CD8-positive, alpha-beta memory T cell (primary cell): ENCODE results near the gene VRK3. TPM values are rescaled to one million over a fixed set of nuclear protein-coding genes. Genes with fewer than 3 reads are reported as not detected.

Experiments
- CTCF ChIA-PET: fragments of 350-600 bp; sonication (Branson Sonifier 250); formaldehyde crosslinking; loops from one replicate; lab custom pipeline; 2021; ENCODE audit warnings: antibody characterized with exemption; lab: Charles Lee
- POLR2A ChIA-PET: fragments of 350-600 bp; sonication (Branson Sonifier 250); formaldehyde crosslinking; loops from one replicate; lab custom pipeline; 2021; ENCODE audit warnings: antibody characterized with exemption; lab: Charles Lee
- DNase-seq, 5 donors: peaks; one replicate each; pipeline versions ENCODE4 v3.0.0 to v3.0.0-alpha.2; 2020 to 2022; ENCODE audit warnings: mixed read lengths in 1 of 5
- H3K27ac ChIP-seq: one replicate; pipeline ENCODE4 v1.7.0; 2013; ENCODE audit warnings: low read depth, mild to moderate bottlenecking, low read length, moderate library complexity
- H3K27me3 ChIP-seq: 2 replicates; pipeline ENCODE4 v1.7.0; 2013; ENCODE audit warnings: low read length, mild to moderate bottlenecking; ENCODE audit not compliant: insufficient read depth, poor library complexity, severe bottlenecking
- H3K36me3 ChIP-seq: 2 replicates; pipeline ENCODE4 v1.7.0; 2013; ENCODE audit warnings: mild to moderate bottlenecking, low read length, moderate library complexity; ENCODE audit not compliant: insufficient read depth
- H3K4me1 ChIP-seq: 2 replicates; pipeline ENCODE4 v1.7.0; 2013; ENCODE audit warnings: mild to moderate bottlenecking, low read length, moderate library complexity; ENCODE audit not compliant: insufficient read depth
- H3K4me3 ChIP-seq: 2 replicates; pipeline ENCODE4 v1.7.0; 2013; ENCODE audit warnings: mild to moderate bottlenecking, low read length
- H3K9me3 ChIP-seq: 2 replicates; pipeline ENCODE4 v1.7.0; 2013; ENCODE audit warnings: mild to moderate bottlenecking, low read length
- H3K27ac Mint-ChIP-seq, 8 donors: one replicate each; pipeline ENCODE4 v1.8.0; 2020 to 2021; ENCODE audit warnings: mixed read lengths in 8 of 8, mild to moderate bottlenecking in 6 of 8, inconsistent platforms in 3 of 8, moderate library complexity in 3 of 8
- H3K27me3 Mint-ChIP-seq, 2 donors: one replicate each; pipeline ENCODE4 v1.8.0; 2020 to 2021; ENCODE audit warnings: mixed read lengths in 2 of 2, mild to moderate bottlenecking in 1 of 2, moderate library complexity in 1 of 2
- H3K36me3 Mint-ChIP-seq, 3 donors: one replicate each; pipeline ENCODE4 v1.8.0; 2020 to 2021; ENCODE audit warnings: mixed read lengths in 3 of 3, inconsistent platforms in 1 of 3, mild to moderate bottlenecking in 1 of 3
- H3K4me1 Mint-ChIP-seq, 3 donors: one replicate each; pipeline ENCODE4 v1.8.0; 2020 to 2021; ENCODE audit warnings: mixed read lengths in 3 of 3, inconsistent platforms in 1 of 3, mild to moderate bottlenecking in 1 of 3
- H3K4me3 Mint-ChIP-seq, 7 donors: one replicate each; pipeline ENCODE4 v1.8.0; 2020 to 2021; ENCODE audit warnings: mixed read lengths in 7 of 7, mild to moderate bottlenecking in 6 of 7, moderate library complexity in 4 of 7, inconsistent platforms in 2 of 7
- H3K9me3 Mint-ChIP-seq, 5 donors: one replicate each; pipeline ENCODE4 v1.8.0; 2020 to 2022; ENCODE audit warnings: mixed read lengths in 5 of 5, mild to moderate bottlenecking in 3 of 5, moderate library complexity in 2 of 5, inconsistent platforms in 1 of 5
- polyA plus RNA-seq: library from polyadenylated mRNA; unstranded; fragments of 300-500 nt; fragmentation: Illumina TruSeq; gene quantifications from one replicate; pipeline ENCODE4 v1.2.3, GENCODE V29; 2021
- total RNA-seq, 2 experiments: library from RNA; stranded (reverse); gene quantifications; one replicate each; pipeline ENCODE4 v1.2.3, GENCODE V29; 2021

Gene VRK3
- total and polyA plus RNA-seq, 3 experiments from 2014 or later: 62.4 to 92.7 (median 66.5) TPM

- Mint-ChIP-seq H3K27me3 (peaks cover 16 to 40% of the 10 kb centered on the region in 2 donors), H3K27ac (no peak overlapping the region), H3K4me1 (no peaks in the 10 kb centered on the region), H3K4me3 (no peak overlapping the region), H3K36me3 (no peaks in the 10 kb centered on the region), H3K9me3 (no peaks in the 10 kb centered on the region)
- DNase-seq: no peak
- ChIA-PET CTCF (interaction anchor here (1.1 to 2.4 kb wide), 2 partner anchors 16 kb away, joined by 4 to 8 read pairs; no protein-coding TSS in a partner anchor), POLR2A (no interaction called here)
- Histone ChIP-seq H3K9me3 (no peaks in the 10 kb centered on the region), H3K4me3 (no peak overlapping the region), H3K4me1 (no peaks in the 10 kb centered on the region), H3K27me3 (peaks cover 6% of the 10 kb centered on the region), H3K27ac (no peak overlapping the region), H3K36me3 (no peaks in the 10 kb centered on the region)
These were observed 71.8 kb downstream of the VRK3 start for GRCh38 chr19:49953416-49953815.

GRCh38 chr19:49952906-49953305 is 72.3 kb downstream of the VRK3 start:
- Histone ChIP-seq H3K9me3 (no peaks in the 10 kb centered on the region), H3K27ac (no peak overlapping the region), H3K4me3 (no peak overlapping the region), H3K4me1 (no peaks in the 10 kb centered on the region), H3K27me3 (peaks cover 6% of the 10 kb centered on the region), H3K36me3 (no peaks in the 10 kb centered on the region)
- ChIA-PET POLR2A (no interaction called here), CTCF (interaction anchor here (1.1 kb wide), 1 partner anchor 15 kb away, joined by 4 read pairs; no protein-coding TSS in a partner anchor)
- no peak overlapping the region for H3K4me3 Mint-ChIP-seq
- DNase-seq: no peak
- no peak overlapping the region for H3K27ac Mint-ChIP-seq
- no peaks in the 10 kb centered on the region for H3K4me1 Mint-ChIP-seq
- H3K27me3 Mint-ChIP-seq: peaks cover 16 to 40% of the 10 kb centered on the region in 2 donors
- no peaks in the 10 kb centered on the region for H3K9me3 Mint-ChIP-seq
- H3K36me3 Mint-ChIP-seq: no peaks in the 10 kb centered on the region

GRCh38 chr19:49952479-49952836 is 72.7 kb downstream of the VRK3 start:
- Mint-ChIP-seq H3K4me3 (no peak overlapping the region), H3K4me1 (no peaks in the 10 kb centered on the region), H3K27ac (no peak overlapping the region), H3K27me3 (peaks cover 16 to 40% of the 10 kb centered on the region in 2 donors), H3K36me3 (no peaks in the 10 kb centered on the region), H3K9me3 (no peaks in the 10 kb centered on the region)
- ChIA-PET POLR2A (no interaction called here), CTCF (interaction anchor here (1.1 kb wide), 1 partner anchor 15 kb away, joined by 4 read pairs; no protein-coding TSS in a partner anchor)
- Histone ChIP-seq H3K36me3 (no peaks in the 10 kb centered on the region), H3K9me3 (no peaks in the 10 kb centered on the region), H3K27me3 (peaks cover 6% of the 10 kb centered on the region), H3K4me3 (no peak overlapping the region), H3K27ac (no peak overlapping the region), H3K4me1 (no peaks in the 10 kb centered on the region)
- no peak for DNase-seq

GRCh38 chr19:49951806-49952478 is 73.2 kb downstream of the VRK3 start:
- H3K27me3 ChIP-seq: peaks cover 6% of the 10 kb centered on the region
- no peaks in the 10 kb centered on the region for H3K4me1 ChIP-seq
- no peaks in the 10 kb centered on the region for H3K9me3 ChIP-seq
- Mint-ChIP-seq H3K36me3 (no peaks in the 10 kb centered on the region), H3K27me3 (peaks cover 16 to 40% of the 10 kb centered on the region in 2 donors), H3K9me3 (no peaks in the 10 kb centered on the region), H3K4me1 (no peaks in the 10 kb centered on the region), H3K4me3 (no peak overlapping the region), H3K27ac (no peak overlapping the region)
- no peak overlapping the region for H3K27ac ChIP-seq
- ChIA-PET CTCF (interaction anchor here (1.1 kb wide), 1 partner anchor 14 kb away, joined by 4 read pairs; no protein-coding TSS in a partner anchor), POLR2A (no interaction called here)
- DNase-seq: no peak
- no peak overlapping the region for H3K4me3 ChIP-seq
- no peaks in the 10 kb centered on the region for H3K36me3 ChIP-seq

- H3K4me3 Mint-ChIP-seq: no peak overlapping the region
- Histone ChIP-seq H3K4me1 (no peaks in the 10 kb centered on the region), H3K4me3 (no peak overlapping the region), H3K27me3 (peaks cover 6% of the 10 kb centered on the region), H3K27ac (no peak overlapping the region), H3K9me3 (no peaks in the 10 kb centered on the region), H3K36me3 (no peaks in the 10 kb centered on the region)
- CTCF ChIA-PET: interaction anchor here (2.8 kb wide), 1 partner anchor 13 kb away, joined by 8 read pairs; no protein-coding TSS in a partner anchor
- peaks cover 16 to 46% of the 10 kb centered on the region in 2 donors for H3K27me3 Mint-ChIP-seq
- POLR2A ChIA-PET: no interaction called here
- H3K36me3 Mint-ChIP-seq: no peaks in the 10 kb centered on the region
- DNase-seq: no peak
- peaks cover 0 to 3% (median 0%) of the 10 kb centered on the region in 5 donors for H3K9me3 Mint-ChIP-seq
- H3K4me1 Mint-ChIP-seq: no peaks in the 10 kb centered on the region
- H3K27ac Mint-ChIP-seq: peak overlapping the region in 1 of 8 donors; percentile 65
These were observed 74.1 kb downstream of the VRK3 start for GRCh38 chr19:49950956-49951526.

GRCh38 chr19:49950590-49950948 is 74.6 kb downstream of the VRK3 start:
- no peaks in the 10 kb centered on the region for H3K4me1 ChIP-seq
- no peak overlapping the region for H3K27ac Mint-ChIP-seq
- H3K4me3 ChIP-seq: no peak overlapping the region
- H3K9me3 ChIP-seq: no peaks in the 10 kb centered on the region
- DNase-seq: no peak
- H3K27ac ChIP-seq: no peak overlapping the region
- peaks cover 6% of the 10 kb centered on the region for H3K27me3 ChIP-seq
- H3K4me1 Mint-ChIP-seq: no peaks in the 10 kb centered on the region
- no peaks in the 10 kb centered on the region for H3K36me3 ChIP-seq
- no peak overlapping the region for H3K4me3 Mint-ChIP-seq
- POLR2A ChIA-PET: no interaction called here
- H3K36me3 Mint-ChIP-seq: no peaks in the 10 kb centered on the region
- H3K27me3 Mint-ChIP-seq: peaks cover 16 to 47% of the 10 kb centered on the region in 2 donors
- CTCF ChIA-PET: interaction anchor here (2.8 kb wide), 1 partner anchor 13 kb away, joined by 8 read pairs; no protein-coding TSS in a partner anchor
- peaks cover 0 to 3% (median 0%) of the 10 kb centered on the region in 5 donors for H3K9me3 Mint-ChIP-seq

GRCh38 chr19:49949742-49950589 is 75.2 kb downstream of the VRK3 start:
- Mint-ChIP-seq H3K4me1 (no peaks in the 10 kb centered on the region), H3K9me3 (peaks cover 0 to 3% (median 0%) of the 10 kb centered on the region in 5 donors), H3K27ac (no peak overlapping the region), H3K4me3 (no peak overlapping the region), H3K36me3 (peaks cover 0 to 1% (median 0%) of the 10 kb centered on the region in 3 donors), H3K27me3 (peaks cover 16 to 49% of the 10 kb centered on the region in 2 donors)
- H3K4me1 ChIP-seq: no peaks in the 10 kb centered on the region
- ChIA-PET POLR2A (no interaction called here), CTCF (interaction anchor here (1.0 to 2.8 kb wide), 2 partner anchors 12 to 59 kb away, joined by 3 to 8 read pairs; no protein-coding TSS in a partner anchor)
- H3K9me3 ChIP-seq: no peaks in the 10 kb centered on the region
- no peak overlapping the region for H3K27ac ChIP-seq
- no peak overlapping the region for H3K4me3 ChIP-seq
- H3K36me3 ChIP-seq: no peaks in the 10 kb centered on the region
- DNase-seq: no peak
- peaks cover 6% of the 10 kb centered on the region for H3K27me3 ChIP-seq
